Activated CD4-positive, alpha-beta T cell treated with anti-CD3 and anti-CD28 coated beads, Interleukin-2, amount 50 U/mL, for 16 hours (primary cell): ENCODE results near the gene DNAJC28.
"Not testable (repeated sequence)": the region's sequence is repeated elsewhere in the genome, so short reads cannot be mapped to it uniquely, and the experiment has no call there.

ENCODE experiments used
- DNase-seq: peaks from one replicate; pipeline ENCODE4 v3.0.0-alpha.2; 2020

Gene DNAJC28

GRCh38 chr21:33480481-33481103 lies 10.9 kb downstream of the DNAJC28 start:
- no peak for DNase-seq

GRCh38 chr21:33479679-33480480 lies 11.6 kb downstream of the DNAJC28 start, which contains the start of gene TMEM50B:
TMEM50B (minus strand) TSS chr21:33479974; CDS start chr21:33468885, 11,089 bp downstream.
- peak; percentile 97 for DNase-seq

- peak; percentile 37 for DNase-seq
Measured at GRCh38 chr21:33478935-33479678, 12.4 kb downstream of the DNAJC28 start.

GRCh38 chr21:33478182-33478581 lies 13.3 kb downstream of the DNAJC28 start:
- DNase-seq, result no peak

- DNase-seq, result no peak
Measured at GRCh38 chr21:33477066-33477465, 14.4 kb downstream of the DNAJC28 start.

GRCh38 chr21:33473344-33473743 lies 18.2 kb downstream of the DNAJC28 start:
- DNase-seq, result no peak

- DNase-seq, result no peak
Measured at GRCh38 chr21:33470701-33471100, 20.8 kb downstream of the DNAJC28 start.

GRCh38 chr21:33469183-33469582 lies 22.3 kb downstream of the DNAJC28 start:
- DNase-seq, result not testable (repeated sequence)

- no peak for DNase-seq
Measured at GRCh38 chr21:33461538-33462250, 29.8 kb downstream of the DNAJC28 start.

GRCh38 chr21:33458861-33459260 lies 32.7 kb downstream of the DNAJC28 start:
- DNase-seq, result no peak

- DNase-seq, result peak; percentile 3
Measured at GRCh38 chr21:33455686-33456446, 35.6 kb downstream of the DNAJC28 start.

GRCh38 chr21:33452362-33452761 lies 39.2 kb downstream of the DNAJC28 start:
- DNase-seq, result no peak

GRCh38 chr21:33451634-33452071 lies 39.9 kb downstream of the DNAJC28 start:
- DNase-seq, result no peak

GRCh38 chr21:33449616-33450015 lies 41.9 kb downstream of the DNAJC28 start:
- DNase-seq, result no peak

- not testable (repeated sequence) for DNase-seq
Measured at GRCh38 chr21:33446620-33447019, 44.9 kb downstream of the DNAJC28 start.

- no peak for DNase-seq
Measured at GRCh38 chr21:33444499-33444898, 47.0 kb downstream of the DNAJC28 start.

GRCh38 chr21:33443194-33443593 lies 48.3 kb downstream of the DNAJC28 start:
- DNase-seq, result no peak

GRCh38 chr21:33441489-33442477 lies 49.7 kb downstream of the DNAJC28 start:
- no peak for DNase-seq
